Smooth muscle cell (in vitro differentiated cells): ENCODE measurements around the gene ICAM3. TPM values are rescaled to one million over a fixed set of nuclear protein-coding genes. Genes with fewer than 3 reads are reported as not detected.
"Not testable (repeated sequence)": the region's sequence is repeated elsewhere in the genome, so short reads cannot be mapped to it uniquely, and the experiment has no call there.

Experiments
- DNase-seq: peaks from one replicate; lab custom pipeline; 2025; ENCODE audit not compliant: unreplicated experiment; lab: John Stamatoyannopoulos, UW
- H2AFZ ChIP-seq: fragments of 200-600 bp; sonication (generic); 2 replicates; pipeline ENCODE4 v1.6.0; 2016; ENCODE audit warnings: antibody characterized with exemption, low read depth, mild to moderate bottlenecking
- H3F3A ChIP-seq: fragments of 200-600 bp; sonication (generic); 2 replicates; pipeline ENCODE4 v1.6.0; 2017; ENCODE audit warnings: antibody characterized with exemption, low read depth
- H3K27ac ChIP-seq: fragments of 200-600 bp; sonication (generic); 2 replicates; pipeline ENCODE4 v1.5.1; 2016; ENCODE audit warnings: low read depth, mild to moderate bottlenecking
- H3K27me3 ChIP-seq: fragments of 200-600 bp; sonication (generic); 2 replicates; pipeline ENCODE4 v1.6.1; 2016; ENCODE audit warnings: low read depth, mild to moderate bottlenecking
- H3K36me3 ChIP-seq: fragments of 200-600 bp; sonication (generic); 2 replicates; pipeline ENCODE4 v1.5.1; 2016; ENCODE audit warnings: low read depth
- H3K4me1 ChIP-seq: fragments of 200-600 bp; sonication (generic); 2 replicates; pipeline ENCODE4 v1.5.1; 2016; ENCODE audit warnings: low read depth
- H3K4me2 ChIP-seq: fragments of 200-600 bp; sonication (generic); 2 replicates; pipeline ENCODE4 v1.6.0; 2016; ENCODE audit warnings: mild to moderate bottlenecking
- H3K4me3 ChIP-seq: fragments of 200-600 bp; sonication (generic); 2 replicates; pipeline ENCODE4 v1.5.1; 2016; ENCODE audit warnings: mild to moderate bottlenecking
- H3K79me2 ChIP-seq: fragments of 200-600 bp; sonication (generic); 2 replicates; pipeline ENCODE4 v1.6.0; 2016; ENCODE audit warnings: low read depth, mild to moderate bottlenecking
- H3K9ac ChIP-seq: fragments of 200-600 bp; sonication (generic); 2 replicates; pipeline ENCODE4 v1.6.0; 2016; ENCODE audit warnings: low read depth
- H3K9me3 ChIP-seq: fragments of 200-600 bp; sonication (generic); replicated peaks from 2 replicates; pipeline ENCODE4 v1.5.1; 2016; ENCODE audit warnings: low read depth
- H4K20me1 ChIP-seq: fragments of 200-600 bp; sonication (generic); 2 replicates; pipeline ENCODE4 v1.6.0; 2016; ENCODE audit warnings: low read depth
- CTCF ChIP-seq: fragments of 200-600 bp; sonication (generic); IDR thresholded peaks from 2 replicates; pipeline ENCODE4 v1.5.1; 2017; ENCODE audit warnings: borderline replicate concordance, mild to moderate bottlenecking, antibody characterized with exemption; ENCODE audit not compliant: insufficient read depth, poor library complexity, severe bottlenecking
- WGBS: methylation state at CpG from one replicate; pipeline ENCODE4 v1.1.7; 2016; ENCODE audit warnings: low lambda C conversion rate; 5-methylcytosine and 5-hydroxymethylcytosine counted together
- polyA plus RNA-seq: library from polyadenylated mRNA; unstranded; fragments of >200 nt; fragmentation: Nextera tagmentation; extraction: Ambion mirVana; gene quantifications from 2 replicates; pipeline ENCODE4 v1.2.1, GENCODE V29; 2016
- total RNA-seq: library from RNA; depleted of rRNA; stranded (reverse); fragments of >200 nt; gene quantifications from 2 replicates; pipeline ENCODE4 v1.2.3, GENCODE V29; 2014

Gene ICAM3
- total and polyA plus RNA-seq, 2 experiments from 2014 or later: 6.5 to 31.3 TPM

- Histone ChIP-seq H3K9ac (no peak overlapping the region), H3K4me1 (peaks cover 4% of the 10 kb centered on the region), H3K36me3 (no peaks in the 10 kb centered on the region), H3K9me3 (no peaks in the 10 kb centered on the region), H3K4me3 (no peak overlapping the region), H4K20me1 (no peaks in the 10 kb centered on the region), H2AFZ (no peak overlapping the region), H3K4me2 (no peak overlapping the region), H3K27ac (no peak overlapping the region), H3K27me3 (no peaks in the 10 kb centered on the region), H3F3A (no peaks in the 10 kb centered on the region), H3K79me2 (peaks cover 6% of the 10 kb centered on the region)
- TF ChIP-seq CTCF: no peak
- WGBS: 95% methylated on average over 5 of the region's 5 CpGs
- DNase-seq: no peak
Observed at GRCh38 chr19:10374931-10375330, 35.5 kb upstream of the ICAM3 start.

- H3K9me3 ChIP-seq: no peaks in the 10 kb centered on the region
- H4K20me1 ChIP-seq: no peaks in the 10 kb centered on the region
- no peaks in the 10 kb centered on the region for H3K36me3 ChIP-seq
- no peak for DNase-seq
- H2AFZ ChIP-seq: no peak overlapping the region
- no peak overlapping the region for H3K27ac ChIP-seq
- no peaks in the 10 kb centered on the region for H3K79me2 ChIP-seq
- H3K4me1 ChIP-seq: no peaks in the 10 kb centered on the region
- no peaks in the 10 kb centered on the region for H3K27me3 ChIP-seq
- H3K4me2 ChIP-seq: no peak overlapping the region
- H3K4me3 ChIP-seq: no peak overlapping the region
- H3K9ac ChIP-seq: no peak overlapping the region
- WGBS: 100% methylated on average over 3 of the region's 3 CpGs
- H3F3A ChIP-seq: no peaks in the 10 kb centered on the region
- TF ChIP-seq CTCF: no peak
Observed at GRCh38 chr19:10372690-10373089, 33.3 kb upstream of the ICAM3 start.

- no peak overlapping the region for H3K27ac ChIP-seq
- H3F3A ChIP-seq: no peaks in the 10 kb centered on the region
- no peaks in the 10 kb centered on the region for H3K36me3 ChIP-seq
- no peaks in the 10 kb centered on the region for H3K9me3 ChIP-seq
- H3K27me3 ChIP-seq: no peaks in the 10 kb centered on the region
- no peak overlapping the region for H2AFZ ChIP-seq
- no peak overlapping the region for H3K4me2 ChIP-seq
- no peak overlapping the region for H3K9ac ChIP-seq
- peaks cover 14% of the 10 kb centered on the region for H4K20me1 ChIP-seq
- DNase-seq: no peak
- no peaks in the 10 kb centered on the region for H3K79me2 ChIP-seq
- no peak for TF ChIP-seq CTCF
- no peaks in the 10 kb centered on the region for H3K4me1 ChIP-seq
- 94% methylated on average over 15 of the region's 15 CpGs for WGBS
- no peak overlapping the region for H3K4me3 ChIP-seq
Observed at GRCh38 chr19:10368101-10368803, 28.8 kb upstream of the ICAM3 start.

- not testable (repeated sequence) for H3K79me2 ChIP-seq, H3K36me3 ChIP-seq, H3K4me2 ChIP-seq, H3K4me3 ChIP-seq, H3K9ac ChIP-seq, H3K4me1 ChIP-seq, H3K27me3 ChIP-seq, H3F3A ChIP-seq, DNase-seq, H3K27ac ChIP-seq, H3K9me3 ChIP-seq, H2AFZ ChIP-seq
- H4K20me1 ChIP-seq: peaks cover 14% of the 10 kb centered on the region
- WGBS: over 99% methylated on average over 4 of the region's 4 CpGs
Observed at GRCh38 chr19:10366950-10367512, 27.6 kb upstream of the ICAM3 start.
